MM.1S (cell line): Measurements from ENCODE around the gene CCDC196.

Source experiments
- DNase-seq: peaks from one replicate; pipeline ENCODE4 v3.0.0-alpha.2; 2015
- H2AFZ ChIP-seq: fragments of 300-600 bp; sonication (generic); 2 replicates; pipeline ENCODE4 v1.6.0; 2016; ENCODE audit warnings: antibody characterized with exemption, low read length
- H3F3A ChIP-seq: fragments of 300-600 bp; sonication (generic); 2 replicates; pipeline ENCODE4 v1.6.1; 2016; ENCODE audit warnings: mild to moderate bottlenecking, antibody characterized with exemption, low read length, moderate library complexity, mixed read lengths; ENCODE audit not compliant: insufficient read depth
- H3K27ac ChIP-seq: fragments of 300-600 bp; sonication (generic); 2 replicates; pipeline ENCODE4 v1.5.1; 2016; ENCODE audit warnings: mild to moderate bottlenecking, low read length
- H3K27me3 ChIP-seq: fragments of 300-600 bp; sonication (generic); replicated peaks from 2 replicates; pipeline ENCODE4 v1.6.0; 2016; ENCODE audit warnings: low read length; ENCODE audit not compliant: insufficient read depth
- H3K36me3 ChIP-seq: fragments of 300-600 bp; sonication (generic); replicated peaks from 2 replicates; pipeline ENCODE4 v1.6.1; 2016; ENCODE audit warnings: mild to moderate bottlenecking, low read length, mixed read lengths; ENCODE audit not compliant: insufficient read depth
- H3K4me1 ChIP-seq: fragments of 300-600 bp; sonication (generic); 2 replicates; pipeline ENCODE4 v1.6.1; 2016; ENCODE audit warnings: low read length, mixed read lengths
- H3K4me2 ChIP-seq: fragments of 300-600 bp; sonication (generic); 2 replicates; pipeline ENCODE4 v1.6.0; 2016; ENCODE audit warnings: low read depth, low read length
- H3K4me3 ChIP-seq: fragments of 300-600 bp; sonication (generic); 2 replicates; pipeline ENCODE4 v1.5.1; 2016; ENCODE audit warnings: low read length, mixed read lengths
- H3K79me2 ChIP-seq: fragments of 300-600 bp; sonication (generic); 2 replicates; pipeline ENCODE4 v1.6.1; 2016; ENCODE audit warnings: mixed run types, low read length, mixed read lengths
- H3K9ac ChIP-seq: fragments of 300-600 bp; sonication (generic); 2 replicates; pipeline ENCODE4 v1.6.1; 2016; ENCODE audit warnings: low read length, mixed read lengths
- H3K9me2 ChIP-seq: fragments of 300-600 bp; sonication (generic); replicated peaks from 2 replicates; pipeline ENCODE4 v1.6.1; 2016; ENCODE audit warnings: mild to moderate bottlenecking, low read length, mixed read lengths; ENCODE audit not compliant: insufficient read depth
- H3K9me3 ChIP-seq: fragments of 300-600 bp; sonication (generic); replicated peaks from 2 replicates; pipeline ENCODE4 v1.6.1; 2016; ENCODE audit warnings: mild to moderate bottlenecking, low read length, mixed read lengths; ENCODE audit not compliant: insufficient read depth
- H4K20me1 ChIP-seq: fragments of 300-600 bp; sonication (generic); 2 replicates; pipeline ENCODE4 v1.6.1; 2016; ENCODE audit warnings: mild to moderate bottlenecking, low read length, moderate library complexity, mixed read lengths; ENCODE audit not compliant: insufficient read depth
- EZH2 ChIP-seq: fragments of 300-600 bp; sonication (generic); optimal IDR thresholded peaks from 2 replicates; pipeline ENCODE3; 2017; ENCODE audit warnings: low read depth, mild to moderate bottlenecking, antibody characterized with exemption, low read length, mixed read lengths
- EZH2phosphoT487 ChIP-seq: fragments of 300-600 bp; sonication (generic); IDR thresholded peaks from 2 replicates; pipeline ENCODE4 v1.6.1; 2018; ENCODE audit warnings: antibody characterized with exemption, low read length
- TF ChIP-seq, protein P1 (sequence below): fragments of 300-600 bp; sonication (generic); IDR thresholded peaks from 2 replicates; pipeline ENCODE4 v1.5.1; 2016; ENCODE audit warnings: antibody characterized with exemption, low read length, mixed read lengths

Gene CCDC196

DNA sequence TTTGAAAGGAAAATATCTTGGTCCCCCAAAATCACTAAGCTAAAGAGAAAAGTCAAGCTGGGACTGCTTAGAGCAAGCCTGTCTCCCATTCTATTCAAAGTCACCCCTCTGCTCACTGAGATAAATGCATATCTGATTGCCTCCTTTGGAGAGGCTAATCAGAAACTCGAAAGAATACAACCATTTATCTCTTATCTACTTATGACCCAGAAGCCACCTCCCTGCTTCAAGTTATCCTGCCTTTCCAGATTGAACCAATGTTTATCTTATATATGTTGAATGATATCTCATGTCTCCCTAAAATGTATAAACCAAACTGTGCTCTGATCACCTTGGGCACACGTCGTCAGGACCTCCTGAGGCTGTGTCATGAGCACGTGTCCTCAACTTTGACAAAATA, 14.6 kb upstream of the CCDC196 start:
- Histone ChIP-seq H3K4me3 (no peak overlapping the region), H4K20me1 (no peaks in the 10 kb centered on the region), H3K9ac (no peak overlapping the region), H3K79me2 (no peaks in the 10 kb centered on the region), H3K9me3 (no peaks in the 10 kb centered on the region), H3K4me1 (no peaks in the 10 kb centered on the region), H3K27ac (no peak overlapping the region), H3K36me3 (no peaks in the 10 kb centered on the region), H3F3A (no peaks in the 10 kb centered on the region), H3K27me3 (no peaks in the 10 kb centered on the region), H2AFZ (no peak overlapping the region), H3K4me2 (no peak overlapping the region), H3K9me2 (no peaks in the 10 kb centered on the region)
- TF ChIP-seq, protein P1, sequence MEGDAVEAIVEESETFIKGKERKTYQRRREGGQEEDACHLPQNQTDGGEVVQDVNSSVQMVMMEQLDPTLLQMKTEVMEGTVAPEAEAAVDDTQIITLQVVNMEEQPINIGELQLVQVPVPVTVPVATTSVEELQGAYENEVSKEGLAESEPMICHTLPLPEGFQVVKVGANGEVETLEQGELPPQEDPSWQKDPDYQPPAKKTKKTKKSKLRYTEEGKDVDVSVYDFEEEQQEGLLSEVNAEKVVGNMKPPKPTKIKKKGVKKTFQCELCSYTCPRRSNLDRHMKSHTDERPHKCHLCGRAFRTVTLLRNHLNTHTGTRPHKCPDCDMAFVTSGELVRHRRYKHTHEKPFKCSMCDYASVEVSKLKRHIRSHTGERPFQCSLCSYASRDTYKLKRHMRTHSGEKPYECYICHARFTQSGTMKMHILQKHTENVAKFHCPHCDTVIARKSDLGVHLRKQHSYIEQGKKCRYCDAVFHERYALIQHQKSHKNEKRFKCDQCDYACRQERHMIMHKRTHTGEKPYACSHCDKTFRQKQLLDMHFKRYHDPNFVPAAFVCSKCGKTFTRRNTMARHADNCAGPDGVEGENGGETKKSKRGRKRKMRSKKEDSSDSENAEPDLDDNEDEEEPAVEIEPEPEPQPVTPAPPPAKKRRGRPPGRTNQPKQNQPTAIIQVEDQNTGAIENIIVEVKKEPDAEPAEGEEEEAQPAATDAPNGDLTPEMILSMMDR = no peak
- no peak for TF ChIP-seq EZH2phosphoT487
- TF ChIP-seq EZH2 = no peak
- DNase-seq = no peak

DNA sequence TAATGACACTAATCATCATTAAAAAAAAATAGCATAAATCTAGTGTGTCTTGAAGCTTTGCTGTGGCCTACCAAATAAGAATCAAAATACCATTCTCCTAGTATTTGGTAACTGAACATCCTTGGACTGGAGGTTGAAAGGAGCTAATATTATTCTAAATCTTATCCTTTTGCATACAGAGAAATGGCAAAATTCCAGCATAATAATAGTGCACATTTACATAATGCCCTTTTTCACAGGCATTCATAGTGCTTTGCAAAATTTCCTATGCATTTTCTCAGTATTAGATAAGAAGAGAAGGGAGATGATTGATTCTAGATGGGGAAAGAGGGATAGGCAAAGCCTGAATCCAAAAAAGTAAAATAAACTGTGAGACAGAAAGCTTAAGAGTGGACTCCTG, 13.9 kb upstream of the CCDC196 start:
- DNase-seq = no peak

DNA sequence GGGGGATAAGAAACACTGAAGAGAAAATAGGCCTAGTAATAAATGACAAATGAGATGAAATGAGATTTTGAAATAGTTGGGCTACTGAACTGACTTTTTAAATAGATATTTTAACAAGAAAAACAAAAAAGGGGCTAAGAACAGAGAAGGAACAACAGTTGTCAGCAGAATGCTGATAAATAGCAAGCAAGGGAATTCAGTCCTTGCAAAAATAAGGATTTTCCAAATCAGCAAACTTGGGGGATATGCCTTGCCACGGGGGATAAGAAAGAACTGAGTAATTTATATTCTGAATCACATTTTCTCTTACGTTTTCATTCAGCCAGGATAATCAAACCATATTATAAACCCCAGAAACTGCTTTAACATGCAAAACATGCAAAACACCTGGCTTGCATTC, 12.9 kb upstream of the CCDC196 start:
- Histone ChIP-seq H4K20me1 (no peaks in the 10 kb centered on the region), H3K27ac (no peak overlapping the region), H3K4me2 (no peak overlapping the region)

More for the DNA sequence above, 13.9 kb upstream of the CCDC196 start:
- no peaks in the 10 kb centered on the region for H3F3A ChIP-seq
- no peaks in the 10 kb centered on the region for H4K20me1 ChIP-seq
- no peak overlapping the region for H2AFZ ChIP-seq
- H3K9me3 ChIP-seq = no peaks in the 10 kb centered on the region
- H3K79me2 ChIP-seq = no peaks in the 10 kb centered on the region
- no peaks in the 10 kb centered on the region for H3K36me3 ChIP-seq
- TF ChIP-seq EZH2phosphoT487 (no peak), EZH2 (no peak)
- TF ChIP-seq, protein P1 = no peak
- no peak overlapping the region for H3K4me2 ChIP-seq
- H3K27ac ChIP-seq = no peak overlapping the region
- no peaks in the 10 kb centered on the region for H3K9me2 ChIP-seq
- H3K9ac ChIP-seq = no peak overlapping the region
- no peaks in the 10 kb centered on the region for H3K27me3 ChIP-seq
- no peak overlapping the region for H3K4me3 ChIP-seq
- H3K4me1 ChIP-seq = no peaks in the 10 kb centered on the region

More for the DNA sequence above, 12.9 kb upstream of the CCDC196 start:
- Histone ChIP-seq H3K9me3 (no peaks in the 10 kb centered on the region), H3K79me2 (no peaks in the 10 kb centered on the region), H2AFZ (no peak overlapping the region), H3K36me3 (no peaks in the 10 kb centered on the region), H3F3A (no peaks in the 10 kb centered on the region), H3K9ac (no peak overlapping the region), H3K4me3 (no peak overlapping the region), H3K4me1 (no peaks in the 10 kb centered on the region), H3K9me2 (no peaks in the 10 kb centered on the region), H3K27me3 (no peaks in the 10 kb centered on the region)
- TF ChIP-seq, protein P1 = no peak
- TF ChIP-seq EZH2phosphoT487 (no peak), EZH2 (no peak)
- DNase-seq = no peak
